Chondrocyte (in vitro differentiated cells): ENCODE data around the gene FOXN3. TPM values are rescaled to one million over a fixed set of nuclear protein-coding genes. Genes with fewer than 3 reads are reported as not detected.

Experiments used
- DNase-seq: peaks from one replicate; pipeline ENCODE4 v3.0.0; 2021; ENCODE audit warnings: mixed read lengths, low spot score
- H3K27ac Mint-ChIP-seq: one replicate; pipeline ENCODE4 v1.8.0; 2021; ENCODE audit warnings: mild to moderate bottlenecking, moderate library complexity, mixed read lengths; ENCODE audit not compliant: unreplicated experiment
- H3K27me3 Mint-ChIP-seq: 2 replicates; pipeline ENCODE4 v1.8.0; 2021; ENCODE audit warnings: low read depth, mixed read lengths
- H3K36me3 Mint-ChIP-seq: 2 replicates; pipeline ENCODE4 v1.8.0; 2021; ENCODE audit warnings: low read depth, mixed read lengths
- H3K4me1 Mint-ChIP-seq: 2 replicates; pipeline ENCODE4 v1.8.0; 2021; ENCODE audit warnings: low read depth, mild to moderate bottlenecking, mixed read lengths
- H3K4me3 Mint-ChIP-seq: one replicate; pipeline ENCODE4 v1.8.0; 2021; ENCODE audit warnings: mild to moderate bottlenecking, moderate library complexity, mixed read lengths; ENCODE audit not compliant: unreplicated experiment
- H3K9me3 Mint-ChIP-seq: 2 replicates; pipeline ENCODE4 v1.8.0; 2021; ENCODE audit warnings: low read depth, mixed read lengths
- CTCF ChIP-seq: fragments of 200-600 bp; sonication (generic); IDR thresholded peaks from 2 replicates; pipeline ENCODE4 v1.5.0; 2021; ENCODE audit warnings: antibody characterized with exemption, mild to moderate bottlenecking, moderate library complexity
- total RNA-seq: library from RNA; stranded (reverse); gene quantifications from 3 replicates; pipeline ENCODE4 v1.2.1, GENCODE V29; 2021

FOXN3 gene
- total RNA-seq, 1 donor from 2014 or later: 161 TPM

GRCh38 chr14:89384023-89384422, 33.0 kb downstream of the FOXN3 start:
- no peaks in the 10 kb centered on the region for H3K27me3 Mint-ChIP-seq
- H3K9me3 Mint-ChIP-seq: peaks cover 3% of the 10 kb centered on the region
- peaks cover 35% of the 10 kb centered on the region for H3K4me1 Mint-ChIP-seq
- no peak overlapping the region for H3K4me3 Mint-ChIP-seq
- no peak for DNase-seq
- H3K36me3 Mint-ChIP-seq: peaks cover 1% of the 10 kb centered on the region
- no peak for TF ChIP-seq CTCF
- H3K27ac Mint-ChIP-seq: no peak overlapping the region

- Mint-ChIP-seq H3K4me3 (no peak overlapping the region), H3K9me3 (peaks cover 3% of the 10 kb centered on the region), H3K4me1 (peaks cover 34% of the 10 kb centered on the region), H3K36me3 (no peaks in the 10 kb centered on the region), H3K27me3 (no peaks in the 10 kb centered on the region), H3K27ac (no peak overlapping the region)
- no peak for TF ChIP-seq CTCF
- no peak for DNase-seq
Observed at GRCh38 chr14:89382901-89383845, 33.9 kb downstream of the FOXN3 start.

GRCh38 chr14:89382487-89382886, 34.5 kb downstream of the FOXN3 start:
- Mint-ChIP-seq H3K27ac (peak overlapping the region; percentile 66), H3K27me3 (no peaks in the 10 kb centered on the region), H3K4me1 (peaks cover 39% of the 10 kb centered on the region), H3K9me3 (peaks cover 3% of the 10 kb centered on the region), H3K36me3 (no peaks in the 10 kb centered on the region), H3K4me3 (no peak overlapping the region)
- DNase-seq: no peak
- no peak for TF ChIP-seq CTCF

DNA sequence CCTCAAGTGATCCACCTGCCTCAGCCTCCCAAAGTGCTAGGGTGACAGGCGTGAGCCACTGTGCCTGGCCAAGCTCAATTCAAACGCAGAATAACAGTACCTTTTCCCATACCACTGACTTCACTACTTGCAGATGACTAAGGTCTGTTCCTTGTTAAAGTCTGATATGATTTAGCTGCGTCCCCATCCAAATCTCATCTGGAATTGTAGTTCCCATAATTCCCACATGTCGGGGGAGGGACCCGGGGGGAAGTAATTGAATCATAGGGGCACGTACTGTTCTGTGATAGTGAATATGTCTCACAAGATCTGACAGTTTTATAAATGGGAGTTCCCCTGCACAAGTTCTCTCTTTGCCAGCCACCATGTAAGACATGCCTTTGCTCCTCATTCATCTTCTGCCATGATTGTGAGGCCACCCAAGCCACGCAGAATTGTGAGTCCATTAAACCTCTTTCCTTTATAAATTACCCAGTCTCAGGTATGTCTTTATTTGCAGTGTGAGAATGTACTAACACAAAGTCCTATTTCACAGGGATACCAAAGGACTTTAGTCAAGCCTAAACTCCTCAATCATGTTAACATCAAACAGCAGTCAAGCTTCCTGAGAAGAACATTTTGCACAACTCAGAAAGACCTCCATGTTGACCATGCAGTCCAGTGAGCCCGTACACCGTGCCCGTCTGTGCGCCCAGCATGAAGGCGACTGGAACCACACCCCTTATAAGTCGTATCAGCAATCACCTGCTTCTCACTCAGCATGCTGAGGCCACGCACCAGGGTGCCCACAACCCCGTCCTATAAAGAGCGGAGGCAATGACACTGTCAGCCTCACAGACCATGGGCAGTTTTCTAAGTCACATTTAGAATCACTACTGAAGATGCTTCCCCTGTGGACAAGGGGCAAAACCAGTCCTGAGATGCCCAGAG, 36.9 kb downstream of the FOXN3 start:
- peaks cover 28% of the 10 kb centered on the region for H3K4me1 Mint-ChIP-seq
- no peak for DNase-seq
- peaks cover 2% of the 10 kb centered on the region for H3K36me3 Mint-ChIP-seq
- H3K27ac Mint-ChIP-seq: no peak overlapping the region
- H3K4me3 Mint-ChIP-seq: no peak overlapping the region
- no peak for TF ChIP-seq CTCF
- H3K9me3 Mint-ChIP-seq: peaks cover 3% of the 10 kb centered on the region
- no peaks in the 10 kb centered on the region for H3K27me3 Mint-ChIP-seq

GRCh38 chr14:89379006-89379405, 38.0 kb downstream of the FOXN3 start:
- peaks cover 23% of the 10 kb centered on the region for H3K4me1 Mint-ChIP-seq
- peaks cover 7% of the 10 kb centered on the region for H3K9me3 Mint-ChIP-seq
- TF ChIP-seq CTCF: no peak
- DNase-seq: no peak
- H3K27ac Mint-ChIP-seq: peak overlapping the region; percentile 89
- peaks cover 5% of the 10 kb centered on the region for H3K36me3 Mint-ChIP-seq
- H3K27me3 Mint-ChIP-seq: no peaks in the 10 kb centered on the region
- H3K4me3 Mint-ChIP-seq: no peak overlapping the region
